ENCODE data around the gene CILP. TPM values are rescaled to one million over a fixed set of nuclear protein-coding genes. Genes with fewer than 3 reads are reported as not detected.

CILP gene
- total RNA-seq, 1 experiment from 2014 or later: 0.08 TPM

GRCh38 chr15:65215496-65215895, 4.2 kb upstream of the CILP start:
- Histone ChIP-seq H3K4me1 (ENCODE audit: control insufficient read depth, insufficient read depth, low read length) (no peaks in the 10 kb centered on the region), H3K27ac (ENCODE audit: low read length) (no peak overlapping the region), H3K36me3 (ENCODE audit: control insufficient read depth, insufficient read depth, low read length) (no peaks in the 10 kb centered on the region), H3K4me3 (ENCODE audit: low read depth in 2 of 2, low read length in 2 of 2) (no peak overlapping the region), H3K27me3 (ENCODE audit: control insufficient read depth, insufficient read depth, low read length) (no peaks in the 10 kb centered on the region), H3K9me3 (ENCODE audit: control insufficient read depth, insufficient read depth, low read depth, low read length) (no peaks in the 10 kb centered on the region)
- DNase-seq (ENCODE audit: low read depth, low spot score) (no peak), ATAC-seq (no peak)
- ChIA-PET CTCF (no interaction called here), POLR2A (no interaction called here)
- TF ChIP-seq TCF7L2 (IDR thresholded peaks at IDR 0.05; ENCODE audit: low read depth, low read length) (no peak), POLR2AphosphoS5 (IDR thresholded peaks at IDR 0.05; ENCODE audit: low read depth, low read length) (no peak), CTCF (IDR thresholded peaks at IDR 0.05) (no peak), SIN3A (IDR thresholded peaks at IDR 0.05; ENCODE audit: borderline replicate concordance, insufficient read depth, low read depth, low read length) (no peak), REST (IDR thresholded peaks at IDR 0.05; ENCODE audit: insufficient read depth in 1 of 2, low read depth in 2 of 2, low read length in 1 of 2) (no peak)
- BruUV-seq (replicated peaks): no TSS peak
- intact Hi-C loops (cut with micrococcal nuclease; ENCODE audit: unreplicated experiment) (no loop called here), in situ Hi-C loops (cut with HindIII; ENCODE audit: low pct_unique_long_range_greater_than_20kb, low sequenced_read_pairs) (no loop called here)

- intact Hi-C loops (cut with micrococcal nuclease; ENCODE audit: unreplicated experiment): no loop called here
These were observed 2.7 kb upstream of the CILP start for GRCh38 chr15:65214010-65214409.

More at GRCh38 chr15:65214010-65214409, 2.7 kb upstream of the CILP start:
- CTCF ChIA-PET: interaction anchor here (0.5 kb wide), 1 partner anchor 1352 kb away, joined by 6 read pairs; the partner anchor contains the start of gene LCTL
- Histone ChIP-seq H3K27me3 (ENCODE audit: control insufficient read depth, insufficient read depth, low read length) (no peaks in the 10 kb centered on the region), H3K9me3 (ENCODE audit: control insufficient read depth, insufficient read depth, low read depth, low read length) (no peaks in the 10 kb centered on the region), H3K4me1 (ENCODE audit: control insufficient read depth, insufficient read depth, low read length) (no peaks in the 10 kb centered on the region), H3K4me3 (ENCODE audit: low read depth in 2 of 2, low read length in 2 of 2) (no peak overlapping the region), H3K27ac (ENCODE audit: low read length) (no peak overlapping the region), H3K36me3 (ENCODE audit: control insufficient read depth, insufficient read depth, low read length) (no peaks in the 10 kb centered on the region)
- DNase-seq (ENCODE audit: low read depth, low spot score) (no peak), ATAC-seq (no peak)
- BruUV-seq (replicated peaks): no TSS peak
- TF ChIP-seq CTCF (IDR thresholded peaks at IDR 0.05) (no peak), POLR2AphosphoS5 (IDR thresholded peaks at IDR 0.05; ENCODE audit: low read depth, low read length) (no peak), SIN3A (IDR thresholded peaks at IDR 0.05; ENCODE audit: borderline replicate concordance, insufficient read depth, low read depth, low read length) (no peak), REST (IDR thresholded peaks at IDR 0.05; ENCODE audit: insufficient read depth in 1 of 2, low read depth in 2 of 2, low read length in 1 of 2) (no peak), TCF7L2 (IDR thresholded peaks at IDR 0.05; ENCODE audit: low read depth, low read length) (no peak)
- in situ Hi-C loops (cut with HindIII; ENCODE audit: low pct_unique_long_range_greater_than_20kb, low sequenced_read_pairs): no loop called here
- POLR2A ChIA-PET: no interaction called here
